ENCODE data around the gene ZNF200. TPM values are rescaled to one million over a fixed set of nuclear protein-coding genes. Genes with fewer than 3 reads are reported as not detected.
A peak's percentile ranks its signal among the peaks of the same experiment; 100 is the strongest.

The ZNF200 gene
- total and polyA plus RNA-seq, 2 of the 13 experiments (the other 11 are each of a cell fraction or from before 2014, with no cell fraction given) = 3.5 to 16.5 TPM

DNA sequence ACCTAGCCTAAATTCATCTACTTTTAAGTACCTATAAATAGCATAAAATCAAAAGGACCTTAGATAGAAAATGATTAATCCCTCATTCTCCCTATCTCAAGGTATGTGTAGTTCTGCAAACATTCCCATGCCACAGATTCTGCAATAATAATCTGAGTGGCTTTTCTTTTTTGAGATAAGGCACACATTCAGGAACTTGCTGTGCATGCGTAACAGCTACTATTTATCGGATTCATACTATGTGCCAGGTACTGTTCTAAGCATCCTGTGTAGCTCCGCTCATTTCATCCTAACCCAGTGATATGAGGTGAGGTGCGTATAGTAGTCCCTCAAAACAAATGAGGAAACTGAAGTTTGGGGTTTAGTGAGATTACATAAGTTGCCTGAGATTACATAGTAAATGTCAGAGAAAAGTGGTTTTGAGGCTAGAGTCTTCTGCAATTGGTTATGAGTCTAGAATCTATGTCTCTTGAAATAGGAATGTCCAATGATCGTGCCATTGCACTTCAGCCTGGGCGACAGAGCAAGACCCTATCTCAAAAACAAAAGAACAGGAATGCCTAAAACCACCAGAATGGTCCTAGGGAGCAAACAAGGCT lies 46.4 kb upstream of the ZNF200 start:
- Histone ChIP-seq H2AFZ (ENCODE audit: low read length) (no peak overlapping the region), H3K27ac (ENCODE audit: extremely low read length, insufficient read depth, low read length) (peak overlapping the region; percentile 99), H3K9me3 (ENCODE audit: low read length) (no peaks in the 10 kb centered on the region), H3K27me3 (ENCODE audit: control insufficient read depth in 1 of 2, insufficient read depth in 2 of 2, low read length in 2 of 2) (no peaks in the 10 kb centered on the region; a peak in 1 of 5 replicates), H3K4me3 (replicated peaks in 1 of 3; ENCODE audit: insufficient read depth in 1 of 3, low read depth in 2 of 3, low read length in 3 of 3) (peak overlapping the region in 2 of 3 experiments; percentile 99 to 100; a peak in 1 of 6 replicates), H3K4me2 (ENCODE audit: low read depth, low read length) (peak overlapping the region; percentile 84), H3K79me2 (ENCODE audit: insufficient read depth, low read length) (peaks cover 30% of the 10 kb centered on the region), H4K20me1 (ENCODE audit: insufficient read depth, low read length) (peaks cover 23% of the 10 kb centered on the region), H3K4me1 (ENCODE audit: insufficient read depth, low read length) (peaks cover 38% of the 10 kb centered on the region), H3K9ac (ENCODE audit: insufficient read depth, low read depth, low read length) (0 out of 2 replicates have a peak overlapping the region, but pooled peaks have one; percentile 96), H3K36me3 (replicated peaks in 1 of 2; ENCODE audit: control insufficient read depth in 1 of 2, insufficient read depth in 2 of 2, low read length in 2 of 2) (peaks cover 7 to 14% of the 10 kb centered on the region in 2 experiments)
- intact Hi-C loops (cut with micrococcal nuclease; ENCODE audit: unreplicated experiment) (no loop called here), in situ Hi-C loops (cut with HindIII; ENCODE audit: extremely low pct_ligation_motif_present, low pct_unique_long_range_greater_than_20kb) (no loop called here)
- ChIA-PET POLR2A (interaction anchor here (1.7 kb wide), 1 partner anchor 17 kb away, joined by 5 read pairs; no protein-coding TSS in a partner anchor), CTCF (ENCODE audit: low intra/inter-chr PET ratio, low total read pairs) (no interaction called here)
- FAIRE-seq (no peak), ATAC-seq (no peak), DNase-seq (ENCODE audit: low spot score) (no peak)
- WGBS (ENCODE audit: low lambda C conversion rate) = 99% methylated on average over 6 of the region's 6 CpGs
- TF ChIP-seq, protein P1, sequence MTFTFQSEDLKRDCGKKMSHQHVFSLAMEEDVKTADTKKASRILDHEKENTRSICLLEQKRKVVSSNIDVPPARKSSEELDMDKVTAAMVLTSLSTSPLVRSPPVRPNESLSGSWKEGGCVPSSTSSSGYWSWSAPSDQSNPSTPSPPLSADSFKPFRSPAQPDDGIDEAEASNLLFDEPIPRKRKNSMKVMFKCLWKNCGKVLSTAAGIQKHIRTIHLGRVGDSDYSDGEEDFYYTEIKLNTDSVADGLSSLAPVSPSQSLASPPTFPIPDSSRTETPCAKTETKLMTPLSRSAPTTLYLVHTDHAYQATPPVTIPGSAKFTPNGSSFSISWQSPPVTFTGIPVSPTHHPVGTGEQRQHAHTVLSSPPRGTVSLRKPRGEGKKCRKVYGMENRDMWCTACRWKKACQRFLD (CRISPR knock-in tag; IDR thresholded peaks at IDR 0.05; ENCODE audit: borderline replicate concordance) = no peak
- no peak for TF ChIP-seq ZNF235 (CRISPR knock-in tag; IDR thresholded peaks at IDR 0.05; ENCODE audit: borderline replicate concordance)
- TF ChIP-seq, protein P2, sequence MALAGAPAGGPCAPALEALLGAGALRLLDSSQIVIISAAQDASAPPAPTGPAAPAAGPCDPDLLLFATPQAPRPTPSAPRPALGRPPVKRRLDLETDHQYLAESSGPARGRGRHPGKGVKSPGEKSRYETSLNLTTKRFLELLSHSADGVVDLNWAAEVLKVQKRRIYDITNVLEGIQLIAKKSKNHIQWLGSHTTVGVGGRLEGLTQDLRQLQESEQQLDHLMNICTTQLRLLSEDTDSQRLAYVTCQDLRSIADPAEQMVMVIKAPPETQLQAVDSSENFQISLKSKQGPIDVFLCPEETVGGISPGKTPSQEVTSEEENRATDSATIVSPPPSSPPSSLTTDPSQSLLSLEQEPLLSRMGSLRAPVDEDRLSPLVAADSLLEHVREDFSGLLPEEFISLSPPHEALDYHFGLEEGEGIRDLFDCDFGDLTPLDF (CRISPR knock-in tag; IDR thresholded peaks at IDR 0.05) = no peak
- no TSS peak for BruUV-seq (replicated peaks)

DNA sequence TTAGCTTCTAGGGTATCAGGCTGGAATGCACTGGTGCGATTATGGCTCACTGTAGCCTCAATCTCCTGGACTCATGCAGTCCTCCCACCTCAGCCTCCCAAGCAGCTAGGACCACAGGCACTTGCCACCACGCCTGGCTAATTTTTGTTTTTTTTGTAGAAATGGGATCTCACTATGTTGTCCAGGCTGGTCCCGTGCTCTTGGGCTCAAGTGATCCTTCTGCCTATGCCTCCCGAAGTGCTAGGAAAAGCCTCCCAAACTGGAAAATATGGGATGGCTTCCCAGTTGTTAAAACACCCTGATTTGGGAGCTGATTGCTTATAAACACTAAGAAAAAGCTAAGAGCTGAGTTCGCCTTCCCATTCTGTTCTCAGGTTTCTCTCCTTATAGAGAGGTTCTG lies 41.7 kb upstream of the ZNF200 start:
- peaks cover 56% of the 10 kb centered on the region for H3K4me1 ChIP-seq (ENCODE audit: insufficient read depth, low read length)
- DNase-seq (ENCODE audit: low spot score) (no peak), FAIRE-seq (no peak), ATAC-seq (no peak)
- ChIA-PET POLR2A (interaction anchor here (1.5 kb wide), 1 partner anchor 12 kb away, joined by 6 read pairs; no protein-coding TSS in a partner anchor), CTCF (ENCODE audit: low intra/inter-chr PET ratio, low total read pairs) (no interaction called here)
- H4K20me1 ChIP-seq (ENCODE audit: insufficient read depth, low read length) = no peaks in the 10 kb centered on the region
- in situ Hi-C loops (cut with HindIII; ENCODE audit: extremely low pct_ligation_motif_present, low pct_unique_long_range_greater_than_20kb) = no loop called here
- no peaks in the 10 kb centered on the region for H3K9me3 ChIP-seq (ENCODE audit: low read length)
- no peaks in the 10 kb centered on the region; a peak in 1 of 5 replicates for H3K27me3 ChIP-seq (ENCODE audit: control insufficient read depth in 1 of 2, insufficient read depth in 2 of 2, low read length in 2 of 2)
- peak; percentile 80 for TF ChIP-seq ZNF121 (CRISPR knock-in tag; IDR thresholded peaks at IDR 0.05)
- TF ChIP-seq, protein P3, sequence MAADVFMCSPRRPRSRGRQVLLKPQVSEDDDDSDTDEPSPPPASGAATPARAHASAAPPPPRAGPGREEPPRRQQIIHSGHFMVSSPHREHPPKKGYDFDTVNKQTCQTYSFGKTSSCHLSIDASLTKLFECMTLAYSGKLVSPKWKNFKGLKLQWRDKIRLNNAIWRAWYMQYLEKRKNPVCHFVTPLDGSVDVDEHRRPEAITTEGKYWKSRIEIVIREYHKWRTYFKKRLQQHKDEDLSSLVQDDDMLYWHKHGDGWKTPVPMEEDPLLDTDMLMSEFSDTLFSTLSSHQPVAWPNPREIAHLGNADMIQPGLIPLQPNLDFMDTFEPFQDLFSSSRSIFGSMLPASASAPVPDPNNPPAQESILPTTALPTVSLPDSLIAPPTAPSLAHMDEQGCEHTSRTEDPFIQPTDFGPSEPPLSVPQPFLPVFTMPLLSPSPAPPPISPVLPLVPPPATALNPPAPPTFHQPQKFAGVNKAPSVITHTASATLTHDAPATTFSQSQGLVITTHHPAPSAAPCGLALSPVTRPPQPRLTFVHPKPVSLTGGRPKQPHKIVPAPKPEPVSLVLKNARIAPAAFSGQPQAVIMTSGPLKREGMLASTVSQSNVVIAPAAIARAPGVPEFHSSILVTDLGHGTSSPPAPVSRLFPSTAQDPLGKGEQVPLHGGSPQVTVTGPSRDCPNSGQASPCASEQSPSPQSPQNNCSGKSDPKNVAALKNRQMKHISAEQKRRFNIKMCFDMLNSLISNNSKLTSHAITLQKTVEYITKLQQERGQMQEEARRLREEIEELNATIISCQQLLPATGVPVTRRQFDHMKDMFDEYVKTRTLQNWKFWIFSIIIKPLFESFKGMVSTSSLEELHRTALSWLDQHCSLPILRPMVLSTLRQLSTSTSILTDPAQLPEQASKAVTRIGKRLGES (CRISPR knock-in tag; IDR thresholded peaks at IDR 0.05; ENCODE audit: borderline replicate concordance) = no peak
- no peak overlapping the region for H2AFZ ChIP-seq (ENCODE audit: low read length)
- no TSS peak for BruUV-seq (replicated peaks)
- no peaks in the 10 kb centered on the region for H3K79me2 ChIP-seq (ENCODE audit: insufficient read depth, low read length)
- H3K4me3 ChIP-seq (replicated peaks in 1 of 3; ENCODE audit: insufficient read depth in 1 of 3, low read depth in 2 of 3, low read length in 3 of 3) = no peak overlapping the region
- intact Hi-C loops (cut with micrococcal nuclease; ENCODE audit: unreplicated experiment) = no loop called here
- H3K27ac ChIP-seq (ENCODE audit: extremely low read length, insufficient read depth, low read length) = no peak overlapping the region
- no peak overlapping the region for H3K4me2 ChIP-seq (ENCODE audit: low read depth, low read length)
- WGBS (ENCODE audit: low lambda C conversion rate) = 54% methylated on average over 5 of the region's 5 CpGs
- no peaks in the 10 kb centered on the region for H3K36me3 ChIP-seq (replicated peaks in 1 of 2; ENCODE audit: control insufficient read depth in 1 of 2, insufficient read depth in 2 of 2, low read length in 2 of 2)
- no peak overlapping the region for H3K9ac ChIP-seq (ENCODE audit: insufficient read depth, low read depth, low read length)

Data from HepG2 (cell line).